Measurements from ENCODE around the gene ITPRID2. TPM values are rescaled to one million over a fixed set of nuclear protein-coding genes. Genes with fewer than 3 reads are reported as not detected.

The ITPRID2 gene
- total RNA-seq, 2 donors from 2014 or later: 141 to 323 TPM

DNA sequence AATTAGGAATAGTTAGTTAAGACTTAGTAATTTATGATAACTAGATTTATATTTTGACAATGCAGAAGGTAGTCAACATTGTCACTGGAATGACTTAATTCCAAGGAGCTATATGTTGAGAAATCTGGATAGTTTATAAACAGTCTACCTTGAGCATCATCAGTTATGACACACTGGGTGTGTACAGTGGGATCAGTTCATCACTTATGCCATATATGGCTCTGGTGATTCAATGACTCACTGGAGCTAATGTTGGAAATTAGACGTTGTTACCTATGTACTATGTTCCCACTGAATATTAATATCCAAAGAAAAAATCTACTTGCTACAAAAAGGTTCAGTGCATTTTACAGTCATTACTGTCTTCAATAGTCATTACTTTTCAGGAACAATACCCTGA, 34.0 kb upstream of the ITPRID2 start:
- intact Hi-C loops (cut with DNase I): no loop called here
- Histone ChIP-seq H3K4me1 (no peaks in the 10 kb centered on the region), H3K27me3 (no peaks in the 10 kb centered on the region), H3K4me3 (no peak overlapping the region), H3K9ac (ENCODE audit: low read depth in 2 of 2, low read length in 2 of 2) (no peak overlapping the region), H3K27ac (no peak overlapping the region), H3K9me3 (no peaks in the 10 kb centered on the region), H3K36me3 (no peaks in the 10 kb centered on the region)
- TF ChIP-seq, protein P1, sequence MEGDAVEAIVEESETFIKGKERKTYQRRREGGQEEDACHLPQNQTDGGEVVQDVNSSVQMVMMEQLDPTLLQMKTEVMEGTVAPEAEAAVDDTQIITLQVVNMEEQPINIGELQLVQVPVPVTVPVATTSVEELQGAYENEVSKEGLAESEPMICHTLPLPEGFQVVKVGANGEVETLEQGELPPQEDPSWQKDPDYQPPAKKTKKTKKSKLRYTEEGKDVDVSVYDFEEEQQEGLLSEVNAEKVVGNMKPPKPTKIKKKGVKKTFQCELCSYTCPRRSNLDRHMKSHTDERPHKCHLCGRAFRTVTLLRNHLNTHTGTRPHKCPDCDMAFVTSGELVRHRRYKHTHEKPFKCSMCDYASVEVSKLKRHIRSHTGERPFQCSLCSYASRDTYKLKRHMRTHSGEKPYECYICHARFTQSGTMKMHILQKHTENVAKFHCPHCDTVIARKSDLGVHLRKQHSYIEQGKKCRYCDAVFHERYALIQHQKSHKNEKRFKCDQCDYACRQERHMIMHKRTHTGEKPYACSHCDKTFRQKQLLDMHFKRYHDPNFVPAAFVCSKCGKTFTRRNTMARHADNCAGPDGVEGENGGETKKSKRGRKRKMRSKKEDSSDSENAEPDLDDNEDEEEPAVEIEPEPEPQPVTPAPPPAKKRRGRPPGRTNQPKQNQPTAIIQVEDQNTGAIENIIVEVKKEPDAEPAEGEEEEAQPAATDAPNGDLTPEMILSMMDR (IDR thresholded peaks at IDR 0.05): no peak
- DNase-seq: no peak

DNA sequence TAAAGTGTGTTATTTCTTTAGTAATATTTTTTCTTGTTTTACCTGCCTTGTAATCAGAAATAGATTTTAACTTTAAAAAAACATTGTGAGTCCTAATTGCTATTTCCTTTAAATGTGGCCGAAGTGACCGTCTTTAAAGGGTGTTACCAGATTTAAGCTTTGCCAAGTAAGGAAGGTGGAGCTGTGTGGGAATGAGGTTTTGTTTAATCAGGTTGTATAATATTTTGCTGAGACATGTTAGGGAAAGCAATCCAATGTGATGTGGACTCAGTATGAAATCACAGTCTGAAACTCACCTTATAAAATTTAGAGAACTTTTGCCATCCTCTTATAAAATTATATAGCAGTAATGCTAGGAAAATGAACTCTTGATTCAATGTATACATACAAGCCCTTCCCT, 32.9 kb upstream of the ITPRID2 start:
- intact Hi-C loops (cut with DNase I): no loop called here
- peak; percentile 21 for DNase-seq
- no peaks in the 10 kb centered on the region for H3K4me1 ChIP-seq
- TF ChIP-seq, protein P1 (IDR thresholded peaks at IDR 0.05): no peak
- no peaks in the 10 kb centered on the region for H3K36me3 ChIP-seq
- H3K27ac ChIP-seq: no peak overlapping the region
- no peaks in the 10 kb centered on the region for H3K27me3 ChIP-seq
- H3K4me3 ChIP-seq: no peak overlapping the region
- H3K9me3 ChIP-seq: no peaks in the 10 kb centered on the region
- no peak overlapping the region for H3K9ac ChIP-seq (ENCODE audit: low read depth in 2 of 2, low read length in 2 of 2)

DNA sequence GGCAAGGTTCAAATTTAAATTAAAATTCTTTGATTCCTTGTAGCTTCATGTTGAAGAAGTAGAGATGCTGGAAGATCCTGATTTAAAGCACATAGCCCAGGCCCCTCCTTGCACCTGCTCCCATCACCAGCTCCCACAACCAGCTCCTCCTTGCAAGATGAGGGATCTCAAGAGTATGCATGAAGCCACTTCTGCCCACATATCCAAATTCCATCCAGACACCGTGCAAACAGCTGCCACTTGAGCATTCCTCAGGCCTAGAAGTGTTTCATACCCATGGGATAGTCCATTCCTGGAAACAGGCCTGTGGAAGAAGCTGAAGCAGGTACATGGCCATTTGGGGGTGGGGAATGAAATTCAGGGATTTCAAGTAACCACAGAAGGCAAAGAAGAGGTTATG, 32.4 kb upstream of the ITPRID2 start:
- Histone ChIP-seq H3K27me3 (no peaks in the 10 kb centered on the region), H3K4me3 (no peak overlapping the region), H3K36me3 (no peaks in the 10 kb centered on the region), H3K4me1 (no peaks in the 10 kb centered on the region), H3K9me3 (no peaks in the 10 kb centered on the region), H3K9ac (ENCODE audit: low read depth in 2 of 2, low read length in 2 of 2) (no peak overlapping the region), H3K27ac (no peak overlapping the region)
- peak; percentile 19 for DNase-seq
- intact Hi-C loops (cut with DNase I): no loop called here
- TF ChIP-seq, protein P1 (IDR thresholded peaks at IDR 0.05): no peak

DNA sequence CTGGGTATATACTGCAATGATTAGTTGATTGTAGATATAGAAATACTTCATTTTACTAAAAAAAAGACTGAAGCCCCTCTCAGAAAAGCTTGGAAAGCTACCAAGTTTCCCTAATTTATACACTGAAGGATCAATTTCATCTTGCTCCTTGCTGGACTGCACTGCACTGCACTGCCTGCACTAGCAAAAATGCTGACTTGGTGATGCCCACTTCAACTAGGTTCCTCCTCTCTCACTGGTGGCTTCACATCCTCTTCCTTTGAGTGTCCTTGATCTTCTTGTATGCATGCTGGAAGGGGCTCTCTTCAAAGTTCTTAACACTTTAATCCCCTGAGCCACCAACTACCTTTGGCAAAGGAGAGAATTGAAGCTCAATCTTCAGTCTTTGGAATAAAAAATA, 31.7 kb upstream of the ITPRID2 start:
- H3K4me1 ChIP-seq: no peaks in the 10 kb centered on the region
- intact Hi-C loops (cut with DNase I): no loop called here
- no peak overlapping the region for H3K27ac ChIP-seq
- H3K9ac ChIP-seq (ENCODE audit: low read depth in 2 of 2, low read length in 2 of 2): no peak overlapping the region
- TF ChIP-seq, protein P1 (IDR thresholded peaks at IDR 0.05): no peak
- H3K9me3 ChIP-seq: no peaks in the 10 kb centered on the region
- H3K36me3 ChIP-seq: no peaks in the 10 kb centered on the region
- H3K4me3 ChIP-seq: no peak overlapping the region
- H3K27me3 ChIP-seq: no peaks in the 10 kb centered on the region
- DNase-seq: no peak

DNA sequence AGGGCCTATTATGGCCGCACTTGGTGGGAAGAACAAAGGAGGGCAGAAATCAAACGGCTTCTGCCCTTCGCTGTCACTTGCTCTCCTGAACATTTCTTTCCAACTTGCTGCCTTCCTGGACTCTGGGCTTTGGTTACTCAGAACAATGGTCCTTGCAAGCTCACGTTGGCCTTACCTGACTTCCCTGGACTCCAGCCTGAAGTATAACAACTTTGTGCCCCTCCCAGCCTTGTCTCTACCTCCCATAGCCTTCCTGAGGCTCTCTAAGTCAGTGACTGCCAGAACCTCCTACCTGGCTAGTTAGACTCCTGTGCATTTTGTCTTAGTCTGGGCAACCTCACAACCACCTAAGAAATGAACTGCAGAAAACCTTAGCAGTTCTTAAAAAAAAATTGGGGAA, 30.2 kb upstream of the ITPRID2 start:
- Histone ChIP-seq H3K27me3 (no peaks in the 10 kb centered on the region), H3K36me3 (no peaks in the 10 kb centered on the region), H3K4me1 (no peaks in the 10 kb centered on the region), H3K9me3 (no peaks in the 10 kb centered on the region), H3K9ac (ENCODE audit: low read depth in 2 of 2, low read length in 2 of 2) (no peak overlapping the region), H3K27ac (no peak overlapping the region), H3K4me3 (no peak overlapping the region)
- TF ChIP-seq, protein P1 (IDR thresholded peaks at IDR 0.05): no peak
- intact Hi-C loops (cut with DNase I): no loop called here
- DNase-seq: no peak
